Fibroblast of villous mesenchyme (primary cell): Measurements from ENCODE around the gene RAPGEF1. TPM values are rescaled to one million over a fixed set of nuclear protein-coding genes. Genes with fewer than 3 reads are reported as not detected.

ENCODE experiments used
- DNase-seq: peaks from one replicate; pipeline ENCODE4 v3.0.0-alpha.2; 2010; ENCODE audit warnings: low read depth
- H3K4me3 ChIP-seq: 2 replicates; pipeline ENCODE4 v1.5.1; 2011; ENCODE audit warnings: low read depth, mild to moderate bottlenecking, low read length
- CTCF ChIP-seq: IDR thresholded peaks from 2 replicates; pipeline ENCODE4 v1.5.1; 2012; ENCODE audit warnings: low read depth, mild to moderate bottlenecking, low read length; ENCODE audit not compliant: insufficient read depth
- total RNA-seq: library from RNA; depleted of rRNA; stranded (reverse); fragments of >200 nt; gene quantifications from 2 replicates; pipeline ENCODE4 v1.2.3, GENCODE V29; 2012

RAPGEF1 gene
- total RNA-seq, 1 donor = 22.9 TPM

GRCh38 chr9:131622523-131622922 lies 117.4 kb downstream of the RAPGEF1 start:
- no peak for TF ChIP-seq CTCF
- no peak for DNase-seq
- H3K4me3 ChIP-seq = no peak overlapping the region

- H3K4me3 ChIP-seq = no peak overlapping the region
- no peak for TF ChIP-seq CTCF
- no peak for DNase-seq
Measured at GRCh38 chr9:131621551-131622358, 118.1 kb downstream of the RAPGEF1 start.

GRCh38 chr9:131620764-131621520 lies 118.9 kb downstream of the RAPGEF1 start:
- H3K4me3 ChIP-seq = no peak overlapping the region
- TF ChIP-seq CTCF = no peak
- DNase-seq = no peak

GRCh38 chr9:131619680-131620079 lies 120.2 kb downstream of the RAPGEF1 start:
- H3K4me3 ChIP-seq = no peak overlapping the region
- TF ChIP-seq CTCF = no peak
- no peak for DNase-seq

- no peak for TF ChIP-seq CTCF
- no peak for DNase-seq
- no peak overlapping the region for H3K4me3 ChIP-seq
Measured at GRCh38 chr9:131618785-131619184, 121.1 kb downstream of the RAPGEF1 start.

- TF ChIP-seq CTCF = no peak
- no peak overlapping the region for H3K4me3 ChIP-seq
- DNase-seq = no peak
Measured at GRCh38 chr9:131618071-131618479, 121.8 kb downstream of the RAPGEF1 start.
